Ramos (cell line): Measurements from ENCODE around the gene BRMS1L.
"Not testable (repeated sequence)": the region's sequence is repeated elsewhere in the genome, so short reads cannot be mapped to it uniquely, and the experiment has no call there.

Source experiments
- in situ Hi-C: fragments of 300-500 bp; cut with MboI; formaldehyde crosslinking; loops from one replicate; pipeline ENCODE4 v1.14.3; 2022; ENCODE audit warnings: low sequenced_read_pairs; ENCODE audit not compliant: unreplicated experiment

BRMS1L gene

GRCh38 chr14:35819591-35820540 is 6.3 kb upstream of the BRMS1L start:
- in situ Hi-C loops: no loop called here

GRCh38 chr14:35821564-35822411 is 4.3 kb upstream of the BRMS1L start:
- in situ Hi-C loops: no loop called here

- in situ Hi-C loops: no loop called here
Measured at GRCh38 chr14:35822501-35822900, 3.6 kb upstream of the BRMS1L start.

DNA sequence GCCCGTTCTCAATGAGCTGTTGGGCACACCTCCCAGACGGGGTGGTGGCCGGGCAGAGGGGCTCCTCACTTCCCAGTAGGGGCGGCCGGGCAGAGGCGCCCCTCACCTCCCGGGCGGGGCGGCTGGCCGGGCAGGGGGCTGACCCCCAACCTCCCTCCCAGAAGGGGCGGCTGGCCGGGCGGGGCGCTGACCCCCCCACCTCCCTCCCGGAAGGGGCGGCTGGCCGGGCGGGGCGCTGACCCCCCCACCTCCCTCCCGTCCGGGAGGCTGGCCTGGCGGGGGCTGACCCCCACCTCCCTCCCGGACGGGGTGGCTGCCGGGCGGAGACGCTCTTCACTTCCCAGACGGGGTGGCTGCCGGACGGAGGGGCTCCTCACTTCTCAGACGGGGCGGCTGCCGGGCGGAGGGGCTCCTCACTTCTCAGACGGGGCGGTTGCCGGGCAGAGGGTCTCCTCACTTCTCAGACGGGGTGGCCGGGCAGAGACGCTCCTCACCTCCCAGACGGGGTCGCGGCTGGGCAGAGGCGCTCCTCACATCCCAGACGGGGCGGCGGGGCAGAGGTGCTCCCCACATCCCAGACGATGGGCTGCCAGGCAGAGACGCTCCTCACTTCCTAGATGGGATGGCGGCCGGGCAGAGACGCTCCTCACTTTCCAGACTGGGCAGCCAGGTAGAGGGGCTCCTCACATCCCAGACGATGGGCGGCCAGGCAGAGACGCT is 1.5 kb upstream of the BRMS1L start:
- in situ Hi-C loops: not testable (repeated sequence)

- in situ Hi-C loops: no loop called here
Measured at GRCh38 chr14:35825968-35826217, 245 bp upstream of the BRMS1L start.

- in situ Hi-C loops: no loop called here
Measured at GRCh38 chr14:35826952-35827416, 846 bp downstream of the BRMS1L start.

DNA sequence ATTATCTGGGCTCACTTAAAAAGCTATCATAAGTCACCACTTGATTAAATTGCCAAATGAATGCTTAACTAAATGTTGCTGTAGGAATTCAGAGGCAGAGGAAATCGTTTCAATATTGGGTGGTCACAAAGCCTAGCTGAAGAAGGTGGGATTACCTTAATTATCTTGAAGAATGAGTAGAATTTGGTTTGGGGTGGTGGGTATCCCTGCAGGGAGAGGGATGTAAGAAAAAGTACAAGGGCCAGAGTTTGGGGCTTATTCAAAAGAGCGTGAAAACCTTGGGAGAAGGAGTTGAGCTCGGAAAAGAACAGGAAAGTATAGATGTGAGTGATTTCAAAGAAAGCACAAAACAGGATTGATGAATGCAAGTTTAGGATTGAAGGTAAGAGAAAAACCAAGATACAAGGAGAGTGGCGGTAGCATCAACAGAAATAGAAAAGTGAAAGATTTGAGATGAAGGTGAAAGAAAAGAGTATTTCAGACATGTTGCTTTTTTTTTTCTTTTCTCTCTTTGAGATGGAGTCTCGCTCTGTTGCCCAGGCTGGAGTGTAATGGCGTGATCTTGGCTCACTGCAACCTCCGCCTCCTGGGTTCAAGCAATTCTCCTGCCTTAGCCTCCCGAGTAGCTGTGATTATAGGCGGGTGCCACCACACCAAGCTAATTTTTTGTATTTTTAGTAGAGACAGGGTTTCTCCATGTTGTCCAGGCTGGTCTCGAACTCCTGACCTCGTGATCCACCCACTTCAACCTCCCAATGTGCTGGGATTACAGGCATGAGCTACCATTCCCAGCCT is 1.7 kb downstream of the BRMS1L start:
- in situ Hi-C loops: no loop called here

DNA sequence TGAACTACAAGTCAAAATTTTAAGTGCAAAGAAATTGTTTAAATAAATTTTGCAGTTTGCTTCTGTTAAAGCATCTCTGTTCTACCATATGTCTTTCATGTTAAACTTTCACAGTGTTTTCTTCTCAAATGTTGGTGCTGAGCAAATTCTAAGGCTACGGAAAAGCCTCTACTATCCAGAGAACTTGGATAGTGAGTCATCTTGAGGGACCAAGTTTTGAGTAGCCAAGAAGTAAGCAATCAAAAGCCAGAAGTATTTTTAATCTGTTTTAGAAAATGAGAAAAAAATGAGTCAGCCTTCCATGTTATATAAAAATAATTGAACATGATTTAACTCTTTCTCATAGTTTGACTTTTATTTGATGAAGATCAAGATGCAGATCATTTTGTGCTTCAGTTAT is 3.3 kb downstream of the BRMS1L start:
- in situ Hi-C loops: no loop called here

DNA sequence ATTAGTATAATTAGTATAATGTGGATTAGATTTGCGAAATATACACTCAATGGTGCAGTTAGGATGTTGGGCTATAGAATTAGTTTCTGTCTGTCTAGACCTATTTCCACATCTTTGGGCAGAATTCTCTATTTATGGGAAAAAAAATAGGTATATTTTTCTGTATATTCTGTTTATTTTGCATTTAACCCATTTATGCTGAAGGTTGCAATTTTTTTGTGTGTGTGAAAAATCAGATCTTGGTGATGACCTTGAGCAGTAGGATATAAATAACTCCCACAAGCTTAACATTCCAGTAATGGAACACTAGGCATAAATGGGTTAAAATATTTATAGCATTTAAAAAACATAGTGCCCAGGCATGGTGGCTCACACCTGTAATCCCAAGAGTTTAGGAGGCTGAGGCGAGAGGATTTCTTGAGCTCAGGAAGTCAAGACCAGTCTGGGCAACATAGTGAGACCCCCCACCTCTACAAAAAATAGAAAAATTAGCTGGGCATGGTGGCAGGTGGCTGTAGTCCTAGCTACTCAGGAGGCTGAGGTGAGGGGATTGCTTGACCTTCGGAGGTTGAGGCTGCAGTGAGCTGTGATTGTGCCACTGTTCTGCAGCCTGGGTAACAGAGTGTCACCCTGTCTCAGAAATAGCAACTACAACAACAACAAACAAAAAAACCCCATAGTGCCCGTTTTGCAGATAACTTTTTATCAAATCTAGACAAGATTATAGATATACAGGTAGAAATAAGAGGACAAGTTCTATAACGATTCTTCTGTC is 9.3 kb downstream of the BRMS1L start:
- in situ Hi-C loops: no loop called here

- in situ Hi-C loops: not testable (repeated sequence)
Measured at GRCh38 chr14:35841704-35842103, 15.6 kb downstream of the BRMS1L start.

DNA sequence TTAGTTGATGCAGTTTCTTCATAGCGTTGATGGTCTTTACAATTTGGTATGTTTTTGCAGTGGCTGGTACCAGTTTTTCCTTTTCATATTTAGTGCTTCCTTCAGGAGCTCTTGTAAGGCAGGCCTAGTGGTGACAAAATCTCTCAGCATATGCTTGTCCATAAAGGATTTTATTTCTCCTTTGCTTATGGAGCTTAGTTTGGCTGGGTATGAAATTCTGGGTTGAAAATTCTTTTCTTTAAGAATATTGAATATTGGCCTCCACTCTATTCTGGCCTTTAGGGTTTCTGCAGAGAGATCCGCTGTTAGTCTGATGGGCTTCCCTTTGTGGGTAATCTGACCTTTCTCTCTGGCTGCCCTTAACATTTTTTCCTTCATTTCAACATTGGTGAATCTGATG is 16.1 kb downstream of the BRMS1L start:
- in situ Hi-C loops: not testable (repeated sequence)

- in situ Hi-C loops: no loop called here
Measured at GRCh38 chr14:35844494-35844893, 18.4 kb downstream of the BRMS1L start.

- in situ Hi-C loops: no loop called here
Measured at GRCh38 chr14:35847636-35848035, 21.5 kb downstream of the BRMS1L start.

DNA sequence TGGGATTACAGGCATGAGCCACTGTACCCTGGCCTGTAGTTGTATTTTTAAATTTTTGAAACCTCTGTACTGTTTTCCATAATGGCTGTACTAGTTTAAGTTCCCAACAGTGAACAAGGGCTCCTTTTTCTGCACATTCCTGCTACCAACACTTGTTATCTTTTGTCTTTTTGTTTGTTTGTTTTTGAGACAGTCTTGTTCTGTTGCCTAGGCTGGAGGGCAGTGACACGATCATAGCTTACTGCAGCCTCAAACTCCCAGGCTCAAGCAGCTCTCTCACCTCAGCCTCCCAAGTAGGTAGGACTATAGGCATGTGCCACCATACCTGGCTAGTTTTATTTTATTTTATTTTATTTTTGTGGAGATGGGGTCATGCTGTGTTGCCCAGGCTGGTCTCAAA is 23.0 kb downstream of the BRMS1L start:
- in situ Hi-C loops: no loop called here

DNA sequence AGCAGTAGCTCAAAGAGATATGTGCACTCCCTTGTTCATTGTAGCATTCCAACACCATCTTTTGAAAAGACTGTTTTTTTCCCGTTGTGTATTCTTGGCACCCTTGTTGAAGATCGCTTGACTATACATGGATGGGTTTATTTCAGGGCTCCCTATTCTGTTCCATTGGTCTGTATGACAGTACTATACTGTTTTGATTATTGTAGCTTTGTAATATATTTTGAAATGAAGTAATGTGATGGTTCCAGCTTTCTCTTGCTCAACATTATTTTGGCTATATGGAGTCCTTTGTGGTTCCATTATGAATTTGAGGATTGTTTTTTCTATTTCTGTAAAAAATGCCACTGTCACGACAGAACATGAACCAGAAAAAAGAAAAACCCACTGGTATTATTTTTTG is 25.7 kb downstream of the BRMS1L start:
- in situ Hi-C loops: no loop called here

DNA sequence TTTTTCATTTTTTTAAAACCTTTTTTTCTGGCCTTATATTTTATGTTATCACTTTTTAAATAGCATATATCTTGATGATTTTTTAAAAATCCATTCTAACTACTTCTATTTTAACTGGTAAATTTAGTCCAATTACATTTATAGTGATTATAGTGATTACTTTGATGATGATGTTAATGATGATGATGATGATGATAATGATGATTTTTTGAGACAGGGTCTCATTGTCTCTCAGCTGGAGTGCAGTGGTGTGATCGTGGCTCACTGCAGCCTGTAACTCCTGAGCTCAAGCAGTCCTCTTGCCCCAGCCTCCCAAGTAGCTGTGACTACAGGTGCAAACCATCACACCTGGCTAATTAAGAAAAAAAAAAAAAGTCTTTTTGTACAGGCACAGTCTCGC is 27.1 kb downstream of the BRMS1L start:
- in situ Hi-C loops: no loop called here

- in situ Hi-C loops: no loop called here
Measured at GRCh38 chr14:35854696-35855270, 28.6 kb downstream of the BRMS1L start.

DNA sequence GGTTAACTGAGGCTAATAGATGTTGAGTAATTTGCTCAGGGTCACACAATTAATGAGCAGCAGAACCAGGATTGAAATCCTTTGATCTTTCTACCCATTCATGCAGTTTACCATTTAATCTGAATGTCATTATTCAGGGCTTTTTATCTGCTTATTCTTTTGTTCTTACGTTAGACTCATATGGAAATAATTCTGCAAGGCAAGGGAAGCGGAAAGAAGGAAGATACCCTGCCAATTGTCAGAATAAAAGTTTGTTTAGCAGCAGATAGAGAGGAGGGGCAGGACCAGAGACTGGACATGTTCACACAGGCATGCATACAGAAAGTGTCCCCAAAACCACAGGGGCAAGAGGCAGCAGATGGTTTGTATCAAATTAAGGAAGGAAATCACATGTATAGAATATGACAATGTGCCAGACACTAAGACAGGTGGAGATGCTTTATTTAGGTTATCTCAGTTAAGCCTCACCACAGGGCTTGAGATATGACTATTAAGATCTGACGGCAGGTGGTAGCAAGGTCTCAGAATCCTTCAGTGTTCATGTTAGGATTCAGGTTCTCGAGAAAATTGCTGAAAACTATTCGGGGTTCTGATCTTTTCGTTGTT is 29.8 kb downstream of the BRMS1L start:
- in situ Hi-C loops: no loop called here
